Dedifferentiated amniotic fluid mesenchymal stem cell (primary cell): ENCODE measurements around the gene SHC4.

Experiments
- DNase-seq: peaks from one replicate; pipeline ENCODE4 v3.0.0-alpha.2; 2016; ENCODE audit errors: extremely low spot score

SHC4 gene

GRCh38 chr15:48967336-48967735, 3.6 kb upstream of the SHC4 start:
- DNase-seq: no peak

GRCh38 chr15:48966595-48967301, 3.0 kb upstream of the SHC4 start:
- no peak for DNase-seq

DNA sequence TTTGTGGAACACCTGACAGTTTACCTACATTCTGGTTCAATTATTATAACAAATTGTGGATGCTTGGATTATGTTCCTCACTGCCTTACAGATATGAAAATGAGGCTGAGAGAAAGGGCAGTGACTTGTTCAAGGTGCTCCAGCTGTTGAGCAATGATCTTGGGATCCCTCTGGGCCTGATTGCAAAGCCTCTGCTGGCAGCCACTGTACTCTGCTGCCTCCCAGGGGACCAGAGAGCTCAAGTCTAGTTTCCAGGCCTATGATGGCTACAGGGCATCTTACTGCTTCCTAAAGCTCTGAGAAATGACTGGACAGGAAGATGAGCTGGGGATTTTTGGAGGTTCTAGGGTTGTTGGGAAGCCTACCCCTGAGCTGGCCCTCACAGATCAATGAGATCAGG, 2.3 kb upstream of the SHC4 start:
- no peak for DNase-seq

DNA sequence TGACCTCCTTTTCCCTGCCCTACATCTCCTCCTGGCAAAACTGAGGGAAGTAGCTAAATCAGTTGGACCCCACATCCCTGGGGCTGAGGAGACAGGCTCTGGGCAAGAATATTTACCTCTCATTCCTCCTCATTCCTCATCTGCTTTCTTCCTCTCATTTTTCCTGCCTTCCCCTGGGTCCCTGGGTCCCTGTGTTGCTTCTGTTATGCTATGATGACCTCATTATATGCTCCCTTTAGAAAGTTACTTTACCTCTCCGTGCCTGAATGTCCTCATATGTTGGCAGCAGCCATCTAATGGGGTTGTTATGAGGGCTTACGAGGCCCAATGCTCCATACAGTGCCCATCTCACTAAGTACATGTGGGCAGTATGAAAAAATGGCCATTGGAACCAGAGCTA, 1.2 kb upstream of the SHC4 start:
- DNase-seq: no peak

DNA sequence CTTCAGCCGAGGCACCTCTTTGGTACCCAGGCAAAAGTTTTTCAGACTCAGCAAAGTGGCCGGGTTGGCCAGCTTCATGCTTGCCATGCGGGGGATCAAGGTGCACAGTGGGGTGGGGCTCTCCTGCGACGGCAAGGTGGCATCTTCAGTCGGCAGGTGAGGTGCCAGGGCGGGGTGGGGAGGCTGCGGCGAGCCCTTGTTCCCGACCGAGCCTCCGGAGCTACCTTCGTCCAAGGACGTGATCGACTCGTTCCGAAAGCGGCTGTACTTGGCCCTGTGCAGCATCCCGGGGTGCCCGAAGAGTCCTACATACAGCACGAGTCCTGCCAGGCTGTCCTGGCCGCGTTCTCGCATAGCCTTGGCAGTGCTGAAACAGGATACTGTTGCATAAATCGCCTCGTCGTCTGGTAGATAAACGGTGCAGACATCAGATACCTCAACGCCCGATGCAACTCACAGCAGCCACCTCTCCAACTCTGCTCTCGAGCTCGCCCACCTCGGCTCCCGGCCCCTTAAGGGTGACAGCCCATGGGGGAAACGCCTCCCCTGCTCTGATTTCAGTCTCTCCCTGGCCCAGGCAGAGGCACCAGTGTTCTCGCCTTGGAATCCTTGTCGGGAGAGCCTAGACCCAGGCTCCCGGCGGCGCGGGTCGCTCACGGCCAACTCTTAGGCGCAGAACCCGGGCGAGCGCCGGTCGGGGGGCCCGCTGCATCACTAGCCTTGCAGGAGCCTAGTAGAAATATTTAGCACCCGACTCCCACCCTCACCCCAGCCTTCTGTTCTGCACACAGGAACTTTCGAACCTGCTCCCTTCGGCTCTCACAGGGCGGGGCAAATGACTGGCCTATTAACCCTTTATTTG, 826 bp downstream of the SHC4 start:
- peak; percentile 42 for DNase-seq

- no peak for DNase-seq
Measured at GRCh38 chr15:48955967-48956366, 7.8 kb downstream of the SHC4 start.

DNA sequence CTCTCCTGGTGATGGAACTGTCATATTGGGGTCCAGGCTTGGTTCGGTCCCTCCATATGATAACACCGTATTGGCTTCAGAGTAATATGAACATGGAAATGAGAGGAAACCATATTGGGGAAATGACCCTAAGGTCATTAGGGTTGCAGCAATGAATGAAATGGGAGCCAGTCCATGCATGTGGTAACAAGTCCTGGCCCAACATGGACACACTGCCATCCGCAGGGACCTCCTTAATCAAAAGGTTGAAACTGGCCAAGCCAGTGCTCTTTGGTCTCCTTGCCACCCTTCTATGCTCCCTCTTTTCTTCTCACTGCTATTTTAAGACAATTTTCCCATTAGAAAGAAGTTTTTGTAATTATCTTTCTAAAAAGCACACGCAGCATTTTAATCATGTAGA, 8.3 kb downstream of the SHC4 start:
- no peak for DNase-seq

GRCh38 chr15:48954538-48954937, 9.2 kb downstream of the SHC4 start:
- peak; percentile 63 for DNase-seq

GRCh38 chr15:48946840-48947187, 16.9 kb downstream of the SHC4 start:
- DNase-seq: no peak

- DNase-seq: peak; percentile 42
Measured at GRCh38 chr15:48946074-48946839, 17.5 kb downstream of the SHC4 start.

GRCh38 chr15:48945386-48945785, 18.3 kb downstream of the SHC4 start:
- DNase-seq: no peak

DNA sequence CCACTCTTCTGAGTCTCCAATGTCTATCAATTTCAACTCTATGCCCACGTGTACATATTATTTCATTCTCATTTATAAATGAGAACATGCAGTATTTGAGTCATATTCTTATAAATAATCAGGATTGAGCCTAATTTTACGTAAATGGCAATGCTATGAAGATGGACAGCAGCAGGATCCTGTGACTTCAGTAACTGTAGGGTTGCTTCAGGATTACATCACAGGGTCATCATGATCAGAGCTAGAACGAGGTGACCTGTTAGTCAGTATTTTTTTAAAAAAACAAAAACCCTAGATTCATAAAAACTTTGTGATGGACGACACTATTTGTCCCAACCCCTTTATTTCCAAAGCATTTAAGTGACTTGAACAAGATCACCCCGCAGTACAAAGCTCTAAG, 21.8 kb downstream of the SHC4 start:
- no peak for DNase-seq

GRCh38 chr15:48940508-48940907, 23.2 kb downstream of the SHC4 start:
- DNase-seq: no peak

DNA sequence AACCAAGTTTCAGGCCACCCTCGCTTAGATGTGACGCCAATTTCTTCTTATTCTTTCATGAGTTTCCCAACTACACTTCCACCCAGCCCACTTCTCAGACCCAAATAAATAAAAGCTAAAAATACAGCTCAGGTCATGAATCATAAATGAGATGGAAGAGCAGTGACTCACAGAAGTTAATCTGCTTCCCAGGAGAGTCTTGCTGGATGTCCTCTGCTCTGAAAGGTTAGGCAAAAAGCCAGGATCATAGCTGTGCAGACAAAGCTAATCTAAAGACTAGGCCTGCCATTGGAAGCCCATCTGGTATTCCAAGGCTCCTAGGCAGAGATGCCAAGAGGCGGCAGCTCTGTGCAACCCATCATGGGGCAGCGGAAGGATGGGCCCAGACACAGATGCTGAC, 24.1 kb downstream of the SHC4 start:
- peak; percentile 69 for DNase-seq

DNA sequence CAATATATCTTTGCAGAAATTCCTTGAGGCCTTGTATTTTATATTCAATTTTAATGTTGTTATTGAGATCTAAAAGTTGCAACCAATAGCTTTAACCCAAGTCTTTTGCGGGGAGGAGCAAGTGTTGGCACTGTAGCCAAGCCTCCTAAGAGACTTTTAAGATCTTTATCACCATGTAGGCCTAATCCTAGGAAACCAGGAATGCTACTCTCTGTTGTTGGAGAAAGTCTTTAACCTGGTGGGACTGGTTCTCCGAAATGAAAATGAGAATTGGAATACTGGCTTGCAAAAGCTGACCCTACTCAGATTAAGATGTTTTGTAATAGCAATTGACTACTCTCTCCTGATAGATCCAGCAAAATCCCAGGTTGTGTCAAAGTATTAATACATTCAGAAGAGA, 25.8 kb downstream of the SHC4 start:
- no peak for DNase-seq

DNA sequence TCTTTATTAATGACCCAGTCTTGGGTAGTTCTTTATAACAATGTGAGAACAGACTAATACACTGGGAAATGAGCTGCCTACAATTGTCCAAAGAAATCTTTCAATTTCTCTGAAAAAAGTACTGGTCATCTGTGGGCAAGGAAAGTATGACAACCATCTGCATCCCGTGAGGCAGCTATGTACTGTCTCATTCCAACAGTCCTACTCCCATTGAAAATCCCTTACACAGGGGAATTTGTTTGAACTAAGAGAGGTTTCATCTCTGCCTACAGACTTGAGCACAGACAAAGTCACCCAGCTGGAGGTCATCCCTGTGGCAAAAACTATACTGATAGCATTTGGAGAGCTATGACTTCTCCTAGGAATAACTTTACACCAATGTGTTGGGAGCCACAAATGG, 27.1 kb downstream of the SHC4 start:
- DNase-seq: peak; percentile 56

DNA sequence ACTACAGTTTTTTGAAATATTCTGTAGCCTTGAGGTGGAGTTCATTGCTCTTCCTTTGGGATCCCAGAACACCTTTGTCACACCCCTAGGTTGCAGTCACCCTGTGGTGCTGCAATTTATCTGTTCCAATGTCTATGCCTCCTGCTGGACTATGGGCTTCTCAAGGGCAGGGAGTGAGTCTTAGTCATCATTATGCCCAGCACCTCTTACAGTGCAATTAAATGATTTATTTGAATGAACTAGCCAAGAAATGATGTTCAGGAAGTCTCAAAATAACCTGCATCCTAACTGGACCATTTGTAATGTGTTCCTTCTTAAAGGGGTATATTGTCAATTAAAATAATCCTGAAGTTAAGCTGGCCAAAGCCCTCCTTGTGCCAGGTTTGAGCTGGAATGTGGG, 28.5 kb downstream of the SHC4 start:
- DNase-seq: no peak

GRCh38 chr15:48930735-48931134, 33.0 kb downstream of the SHC4 start:
- no peak for DNase-seq

DNA sequence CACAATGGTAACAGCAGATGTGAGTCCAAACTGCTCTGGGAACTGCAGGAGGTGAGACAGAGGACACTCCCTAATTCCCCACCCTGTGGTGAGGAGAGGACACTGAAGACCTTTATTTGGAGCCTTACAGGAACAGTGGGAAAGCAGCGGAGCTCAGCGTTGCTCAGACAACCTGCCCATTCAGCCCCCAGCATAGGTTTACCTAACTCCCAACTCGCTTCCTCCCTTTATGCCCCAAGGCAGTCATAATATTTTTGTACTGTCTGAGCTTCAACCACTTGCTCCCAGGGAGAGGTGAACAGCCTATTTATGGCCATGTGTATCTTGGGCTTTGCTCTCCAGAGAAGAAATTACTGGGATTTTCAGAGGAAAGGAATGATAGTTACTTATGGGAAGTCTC, 34.1 kb downstream of the SHC4 start:
- DNase-seq: no peak

DNA sequence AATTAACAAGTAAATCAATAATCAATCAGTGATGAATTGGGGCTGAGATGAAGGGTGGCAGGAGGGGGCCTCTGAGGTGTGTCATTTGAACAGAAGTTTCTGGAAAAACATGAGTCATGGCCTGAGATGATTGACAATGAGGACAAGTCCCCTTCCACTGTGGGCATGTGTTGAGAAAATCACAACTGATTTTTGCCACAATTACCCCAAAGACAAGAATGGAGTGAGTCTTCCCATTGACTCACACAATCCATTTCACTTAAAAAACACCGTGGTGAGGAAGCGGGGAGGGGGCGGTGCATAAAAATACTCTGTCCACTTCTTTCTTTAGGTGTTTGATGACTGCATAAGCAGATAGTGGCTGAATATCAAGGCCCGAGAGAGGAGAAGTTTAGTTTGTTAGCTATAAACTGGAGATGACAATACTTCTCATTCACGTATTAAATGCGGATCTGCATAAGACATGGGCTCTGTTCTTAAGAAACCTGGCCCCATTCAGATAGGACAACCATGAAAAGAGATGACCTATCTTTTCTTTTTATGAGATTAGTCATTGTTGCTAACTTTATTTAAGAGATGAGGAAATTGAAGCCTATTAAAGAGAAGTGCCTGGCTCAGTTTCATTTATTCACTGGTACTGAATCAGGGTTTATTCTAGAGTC, 34.7 kb downstream of the SHC4 start:
- no peak for DNase-seq

- DNase-seq: peak; percentile 81
Measured at GRCh38 chr15:48925714-48926223, 38.0 kb downstream of the SHC4 start.
